SK-N-SH (cell line): ENCODE data around the gene CFAP58.

Experiments
- GABPA ChIP-seq: IDR thresholded peaks from 2 replicates; pipeline ENCODE4 v1.4.0; 2012; ENCODE audit warnings: low read depth, mild to moderate bottlenecking
- RFX5 ChIP-seq: IDR thresholded peaks from 2 replicates; pipeline ENCODE4 v1.6.1; 2012; ENCODE audit warnings: mild to moderate bottlenecking, improper control_type of control experiment, low read length
- TF ChIP-seq, protein P1 (sequence below): fragments of 200-600 bp; sonication (generic); IDR thresholded peaks from 2 replicates; pipeline ENCODE4 v1.6.1; 2017; ENCODE audit warnings: antibody characterized with exemption, mild to moderate bottlenecking, moderate library complexity

DNA sequence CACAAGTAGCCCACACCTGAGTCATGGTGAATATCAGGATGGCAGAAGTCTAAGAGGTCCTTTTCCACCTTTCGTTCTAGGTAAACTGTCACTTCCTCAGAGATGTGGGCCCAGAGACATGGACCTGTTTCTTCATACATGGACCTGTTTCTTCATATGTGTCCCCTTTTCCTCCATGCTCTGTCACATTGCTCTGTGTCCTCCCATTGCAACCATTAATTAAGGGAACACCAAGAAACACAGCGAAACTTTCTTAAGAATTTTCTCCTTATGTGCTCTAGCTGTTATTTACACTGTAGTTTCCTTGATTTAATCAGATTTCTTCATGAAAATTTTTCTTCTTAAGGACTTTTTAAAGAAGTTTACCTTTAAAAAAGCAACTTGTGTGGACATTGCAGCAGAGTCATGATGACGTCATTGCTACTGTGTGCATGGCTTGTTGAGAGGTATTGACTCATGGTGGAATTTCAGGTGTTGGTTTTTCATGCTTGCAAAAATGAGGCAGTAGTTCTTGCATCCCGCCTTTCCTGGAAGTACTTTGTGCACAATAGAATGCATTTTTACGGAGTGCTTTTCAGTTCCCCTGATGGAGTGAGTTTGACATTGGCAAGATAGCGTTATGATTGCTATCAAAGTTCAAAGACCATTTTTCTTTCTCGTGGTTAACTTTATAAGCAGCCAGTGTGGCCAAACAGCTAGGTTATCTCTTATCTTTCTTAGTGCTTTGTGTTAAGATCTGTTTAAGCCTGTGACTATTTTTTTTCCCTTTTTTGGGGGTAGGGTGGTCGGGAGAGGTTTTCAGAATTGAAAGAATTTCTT lies 37.7 kb downstream of the CFAP58 start:
- no peak for TF ChIP-seq RFX5
- TF ChIP-seq, protein P1, sequence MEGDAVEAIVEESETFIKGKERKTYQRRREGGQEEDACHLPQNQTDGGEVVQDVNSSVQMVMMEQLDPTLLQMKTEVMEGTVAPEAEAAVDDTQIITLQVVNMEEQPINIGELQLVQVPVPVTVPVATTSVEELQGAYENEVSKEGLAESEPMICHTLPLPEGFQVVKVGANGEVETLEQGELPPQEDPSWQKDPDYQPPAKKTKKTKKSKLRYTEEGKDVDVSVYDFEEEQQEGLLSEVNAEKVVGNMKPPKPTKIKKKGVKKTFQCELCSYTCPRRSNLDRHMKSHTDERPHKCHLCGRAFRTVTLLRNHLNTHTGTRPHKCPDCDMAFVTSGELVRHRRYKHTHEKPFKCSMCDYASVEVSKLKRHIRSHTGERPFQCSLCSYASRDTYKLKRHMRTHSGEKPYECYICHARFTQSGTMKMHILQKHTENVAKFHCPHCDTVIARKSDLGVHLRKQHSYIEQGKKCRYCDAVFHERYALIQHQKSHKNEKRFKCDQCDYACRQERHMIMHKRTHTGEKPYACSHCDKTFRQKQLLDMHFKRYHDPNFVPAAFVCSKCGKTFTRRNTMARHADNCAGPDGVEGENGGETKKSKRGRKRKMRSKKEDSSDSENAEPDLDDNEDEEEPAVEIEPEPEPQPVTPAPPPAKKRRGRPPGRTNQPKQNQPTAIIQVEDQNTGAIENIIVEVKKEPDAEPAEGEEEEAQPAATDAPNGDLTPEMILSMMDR = no peak
- no peak for TF ChIP-seq GABPA
